GM18505 (cell line): ENCODE results near the gene TSPAN13.

Experiments used
- ATAC-seq: cut with Tn5 transposase; IDR thresholded peaks from one replicate; pipeline ENCODE4 v1.9.1; 2021; ENCODE audit not compliant: unreplicated experiment
- POLR2A ChIP-seq: IDR thresholded peaks from 4 replicates; pipeline ENCODE4 v1.6.1; 2011; ENCODE audit warnings: borderline replicate concordance; ENCODE audit not compliant: insufficient read depth, insufficient read length; ENCODE audit errors: extremely low read depth

Gene TSPAN13

GRCh38 chr7:16729541-16729940, 24.0 kb upstream of the TSPAN13 start:
- TF ChIP-seq POLR2A = no peak
- no peak for ATAC-seq

- no peak for ATAC-seq
- TF ChIP-seq POLR2A = no peak
Measured at GRCh38 chr7:16730937-16731336, 22.6 kb upstream of the TSPAN13 start.

DNA sequence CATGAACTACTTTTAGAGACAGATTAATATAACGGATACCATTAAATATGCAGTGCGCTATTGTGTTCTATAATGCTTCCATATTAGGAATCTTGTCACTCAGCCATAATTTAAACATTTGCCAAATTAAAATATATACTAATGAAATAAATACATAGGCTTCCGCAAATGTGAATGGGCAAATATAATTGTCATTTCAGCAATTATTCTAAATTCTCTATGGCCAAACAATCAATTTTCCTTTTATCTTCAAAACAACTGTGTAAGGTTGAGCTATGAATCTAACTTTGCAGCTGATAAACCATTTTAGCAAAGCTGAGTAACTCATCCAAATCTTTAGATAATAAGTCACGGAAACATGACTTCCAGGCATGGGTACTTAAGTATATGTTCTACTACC, 20.7 kb upstream of the TSPAN13 start:
- no peak for TF ChIP-seq POLR2A
- no peak for ATAC-seq

DNA sequence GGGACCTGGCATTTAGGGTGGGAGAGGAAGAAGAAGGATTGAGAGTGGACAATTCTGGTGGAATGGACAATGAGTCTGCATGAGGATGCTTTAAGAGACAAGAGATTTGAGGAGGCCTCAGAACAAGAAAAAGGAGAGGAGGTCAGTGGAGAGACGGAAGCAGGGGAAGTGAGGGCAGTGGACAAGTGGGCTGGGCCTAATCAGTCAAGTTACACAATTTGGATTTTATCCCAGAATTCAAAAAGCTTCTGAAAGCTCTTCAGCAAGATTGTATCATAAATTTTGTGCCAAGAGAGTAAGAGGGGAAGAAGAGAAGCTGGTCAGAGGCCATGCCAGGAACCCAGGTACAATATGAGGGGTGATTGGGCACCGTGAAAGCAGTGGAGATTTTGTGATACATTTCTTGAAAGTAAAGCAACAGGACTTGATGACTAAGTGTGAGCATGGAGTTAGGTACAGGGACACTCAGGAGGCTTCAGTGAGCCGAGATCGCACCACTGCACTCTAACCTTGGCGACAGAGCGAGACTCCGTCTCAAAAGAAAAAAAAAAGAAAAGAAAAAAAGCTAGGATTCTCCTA, 19.3 kb upstream of the TSPAN13 start:
- no peak for ATAC-seq
- no peak for TF ChIP-seq POLR2A

DNA sequence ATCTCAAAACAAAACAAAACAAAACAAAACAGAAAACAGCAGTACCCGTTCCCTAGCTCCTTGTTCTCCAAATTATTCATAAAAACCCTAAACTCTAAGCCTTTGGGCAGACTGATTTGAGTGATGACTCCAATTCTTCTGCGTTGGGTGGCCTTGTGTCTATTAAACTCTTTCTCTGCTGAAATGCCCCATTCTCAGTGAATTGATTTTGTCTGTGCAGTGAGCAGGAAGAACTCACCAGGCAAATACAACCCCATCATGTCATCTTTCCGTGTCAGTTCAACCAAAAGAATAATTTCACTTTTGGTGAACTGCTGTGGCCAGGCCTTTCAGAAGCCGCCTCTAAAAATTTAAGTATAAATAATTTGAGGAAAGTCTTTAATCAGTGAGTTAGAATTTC, 18.5 kb upstream of the TSPAN13 start:
- no peak for TF ChIP-seq POLR2A
- no peak for ATAC-seq

- no peak for ATAC-seq
- no peak for TF ChIP-seq POLR2A
Measured at GRCh38 chr7:16738011-16738688, 15.4 kb upstream of the TSPAN13 start.

DNA sequence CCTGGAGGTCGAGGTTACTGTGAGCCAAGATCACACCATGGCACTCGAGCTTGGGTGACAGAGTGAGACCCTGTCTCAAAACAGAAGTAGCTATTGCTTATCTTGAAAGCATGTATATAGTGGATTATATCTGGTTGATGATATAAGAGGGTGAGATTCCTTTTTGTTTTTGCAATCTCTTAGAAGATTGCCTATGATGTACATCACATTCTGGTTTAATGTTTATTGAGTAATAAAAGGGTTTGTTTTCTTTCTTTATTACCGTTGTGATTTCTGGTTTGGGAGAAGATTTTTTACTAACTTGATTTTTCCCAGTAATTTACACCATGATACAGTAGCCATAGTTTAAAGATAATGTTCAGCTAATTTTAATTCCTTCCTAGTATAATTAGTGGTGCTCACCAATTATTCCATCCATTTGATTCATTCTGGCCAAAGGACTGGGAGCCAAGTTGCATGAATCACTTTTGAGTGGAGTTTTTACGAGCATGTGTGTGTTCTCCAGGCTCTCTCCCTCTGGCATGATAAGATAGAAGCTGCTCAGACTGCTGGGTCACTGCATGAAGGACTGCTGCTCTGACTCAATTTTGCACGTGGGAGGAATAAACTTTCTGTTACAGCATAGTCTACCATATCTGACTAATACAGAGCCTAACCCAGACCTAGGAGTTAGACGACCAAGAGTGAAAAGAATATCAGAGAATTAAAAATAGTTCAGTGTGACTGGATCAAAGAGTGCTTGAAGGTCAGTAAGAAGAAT, 13.5 kb upstream of the TSPAN13 start:
- no peak for TF ChIP-seq POLR2A
- ATAC-seq = no peak

DNA sequence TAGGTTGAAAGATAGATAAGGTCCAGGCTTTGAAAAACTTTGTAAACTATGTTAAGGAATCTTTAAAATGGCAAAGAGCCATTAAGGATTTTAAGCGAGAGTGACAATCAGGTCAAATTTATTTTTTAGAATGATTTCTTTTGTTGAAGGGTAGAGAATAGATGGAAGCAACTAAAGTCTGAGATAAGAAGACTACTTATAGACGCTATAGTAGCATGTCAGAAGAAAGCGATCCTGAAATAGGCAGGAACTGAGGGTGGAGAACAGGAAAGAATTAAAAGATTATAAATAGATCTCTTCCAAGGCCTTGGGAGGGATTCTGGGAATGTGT, 13.0 kb upstream of the TSPAN13 start:
- no peak for TF ChIP-seq POLR2A
- no peak for ATAC-seq

- no peak for ATAC-seq
- TF ChIP-seq POLR2A = no peak
Measured at GRCh38 chr7:16740996-16741395, 12.6 kb upstream of the TSPAN13 start.

DNA sequence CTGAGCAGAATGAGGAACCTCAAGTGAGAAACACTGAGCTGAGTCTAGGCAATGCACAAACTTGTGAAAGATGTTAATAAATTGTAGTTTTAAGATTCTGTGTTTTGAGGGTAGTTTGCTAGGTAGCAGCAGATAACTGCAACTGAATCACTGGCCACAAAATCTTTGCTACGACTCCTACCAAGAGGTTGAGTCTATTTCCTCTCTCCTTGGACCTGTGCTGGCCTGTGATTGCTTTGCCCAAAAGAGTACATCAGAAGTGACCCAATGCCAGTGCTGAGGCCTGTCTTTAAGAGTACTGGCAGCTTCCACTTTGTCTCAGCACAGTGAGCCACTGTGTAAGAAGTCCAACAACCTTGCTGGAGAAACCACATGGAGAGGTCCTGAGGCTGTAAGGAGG, 11.9 kb upstream of the TSPAN13 start:
- no peak for TF ChIP-seq POLR2A
- no peak for ATAC-seq

- no peak for TF ChIP-seq POLR2A
- no peak for ATAC-seq
Measured at GRCh38 chr7:16742547-16742946, 11.0 kb upstream of the TSPAN13 start.

- TF ChIP-seq POLR2A = no peak
- ATAC-seq = no peak
Measured at GRCh38 chr7:16743236-16743635, 10.3 kb upstream of the TSPAN13 start.

- TF ChIP-seq POLR2A = no peak
- ATAC-seq = no peak
Measured at GRCh38 chr7:16744518-16745250, 8.9 kb upstream of the TSPAN13 start.
